Measurements from ENCODE around the gene AKR1E2. TPM values are rescaled to one million over a fixed set of nuclear protein-coding genes. Genes with fewer than 3 reads are reported as not detected.

Gene AKR1E2
- total and polyA plus RNA-seq, 10 of the 15 experiments (the other 5 are each of a cell fraction or from before 2014, with no cell fraction given) = not detected

- CTCF ChIA-PET = no interaction called here
- intact Hi-C loops (cut with micrococcal nuclease; ENCODE audit: unreplicated experiment) = loop anchor here (5.0 to 10.0 kb wide), 3 partner anchors 137 to 777 kb away; partner anchors contain the start of gene AKR1C3
Observed at GRCh38 chr10:4844864-4845263, 18.9 kb downstream of the AKR1E2 start.

More at GRCh38 chr10:4844864-4845263, 18.9 kb downstream of the AKR1E2 start:
- no peak overlapping the region for H3K9ac ChIP-seq (ENCODE audit: control insufficient read depth, insufficient read depth, low read length)
- TF ChIP-seq, protein P1, sequence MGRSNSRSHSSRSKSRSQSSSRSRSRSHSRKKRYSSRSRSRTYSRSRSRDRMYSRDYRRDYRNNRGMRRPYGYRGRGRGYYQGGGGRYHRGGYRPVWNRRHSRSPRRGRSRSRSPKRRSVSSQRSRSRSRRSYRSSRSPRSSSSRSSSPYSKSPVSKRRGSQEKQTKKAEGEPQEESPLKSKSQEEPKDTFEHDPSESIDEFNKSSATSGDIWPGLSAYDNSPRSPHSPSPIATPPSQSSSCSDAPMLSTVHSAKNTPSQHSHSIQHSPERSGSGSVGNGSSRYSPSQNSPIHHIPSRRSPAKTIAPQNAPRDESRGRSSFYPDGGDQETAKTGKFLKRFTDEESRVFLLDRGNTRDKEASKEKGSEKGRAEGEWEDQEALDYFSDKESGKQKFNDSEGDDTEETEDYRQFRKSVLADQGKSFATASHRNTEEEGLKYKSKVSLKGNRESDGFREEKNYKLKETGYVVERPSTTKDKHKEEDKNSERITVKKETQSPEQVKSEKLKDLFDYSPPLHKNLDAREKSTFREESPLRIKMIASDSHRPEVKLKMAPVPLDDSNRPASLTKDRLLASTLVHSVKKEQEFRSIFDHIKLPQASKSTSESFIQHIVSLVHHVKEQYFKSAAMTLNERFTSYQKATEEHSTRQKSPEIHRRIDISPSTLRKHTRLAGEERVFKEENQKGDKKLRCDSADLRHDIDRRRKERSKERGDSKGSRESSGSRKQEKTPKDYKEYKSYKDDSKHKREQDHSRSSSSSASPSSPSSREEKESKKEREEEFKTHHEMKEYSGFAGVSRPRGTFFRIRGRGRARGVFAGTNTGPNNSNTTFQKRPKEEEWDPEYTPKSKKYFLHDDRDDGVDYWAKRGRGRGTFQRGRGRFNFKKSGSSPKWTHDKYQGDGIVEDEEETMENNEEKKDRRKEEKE (IDR thresholded peaks at IDR 0.05) = no peak
- TF ChIP-seq GABPA (IDR thresholded peaks at IDR 0.05; ENCODE audit: low read depth) = no peak
- TF ChIP-seq RUNX3 (IDR thresholded peaks at IDR 0.05; ENCODE audit: low read length) = no peak
- TF ChIP-seq TCF7 (IDR thresholded peaks at IDR 0.05; ENCODE audit: borderline replicate concordance) = no peak
- TF ChIP-seq ZNF217 (IDR thresholded peaks at IDR 0.05) = no peak
- no peak for TF ChIP-seq POLR2AphosphoS5 (IDR thresholded peaks at IDR 0.05; ENCODE audit: low read length)
- no peak for TF ChIP-seq DPF2 (IDR thresholded peaks at IDR 0.05)
- TF ChIP-seq BACH1 (IDR thresholded peaks at IDR 0.05; ENCODE audit: borderline replicate concordance) = no peak
- TF ChIP-seq EZH2 (IDR thresholded peaks at IDR 0.05; ENCODE audit: borderline replicate concordance, control insufficient read depth, low read depth, low read length) = no peak
- TF ChIP-seq HSF1 (IDR thresholded peaks at IDR 0.05; ENCODE audit: low read depth, low read length) = no peak
- TF ChIP-seq SP1 (IDR thresholded peaks at IDR 0.05; ENCODE audit: low read depth, low read length) = no peak
- TF ChIP-seq PAX8 (IDR thresholded peaks at IDR 0.05) = no peak
- TF ChIP-seq IRF3 (IDR thresholded peaks at IDR 0.05) = no peak
- TF ChIP-seq MTA3 (IDR thresholded peaks at IDR 0.05; ENCODE audit: borderline replicate concordance, low read length) = no peak
- TF ChIP-seq EGR1 (IDR thresholded peaks at IDR 0.05; ENCODE audit: borderline replicate concordance in 1 of 2, low read depth in 2 of 2, low read length in 2 of 2) = no peak
- no peak for TF ChIP-seq NFXL1 (IDR thresholded peaks at IDR 0.05; ENCODE audit: borderline replicate concordance)
- no peak for TF ChIP-seq NR2C1 (IDR thresholded peaks at IDR 0.05)
- TF ChIP-seq MYC (IDR thresholded peaks at IDR 0.05; ENCODE audit: insufficient read depth, insufficient read length, insufficient replicate concordance, low read length, severe bottlenecking) = no peak
- H3K79me2 ChIP-seq (ENCODE audit: control insufficient read depth, insufficient read depth, low read length) = no peaks in the 10 kb centered on the region
- H3K36me3 ChIP-seq (ENCODE audit: control insufficient read depth in 2 of 2, insufficient read depth in 2 of 2, low read length in 1 of 2) = no peaks in the 10 kb centered on the region
- no peak for FAIRE-seq
- H3K27ac ChIP-seq (ENCODE audit: control insufficient read depth, insufficient read depth) = no peak overlapping the region
- no peaks in the 10 kb centered on the region for H3K9me3 ChIP-seq (replicated peaks; ENCODE audit: control insufficient read depth, insufficient read depth, low read length)
- SMC1A ChIA-PET (ENCODE audit: uncharacterized antibody, unreplicated experiment) = no interaction called here
- H2AFZ ChIP-seq (ENCODE audit: control insufficient read depth, low read depth, low read length) = no peak overlapping the region
- DNase-seq (ENCODE audit: low read depth, low spot score) = no peak
- in situ Hi-C loops (cut with MboI) = loop anchor here (5.0 to 10.0 kb wide), 3 partner anchors 440 to 780 kb away; no protein-coding TSS in a partner anchor
- H3K27me3 ChIP-seq (replicated peaks in 1 of 2; ENCODE audit: control insufficient read depth in 2 of 2, insufficient read depth in 2 of 2, low read length in 1 of 2) = no peaks in the 10 kb centered on the region; a peak in 1 of 4 replicates
- no peak overlapping the region for H3K4me2 ChIP-seq (ENCODE audit: control insufficient read depth, insufficient read depth)
- POLR2A ChIA-PET = no interaction called here
- no peaks in the 10 kb centered on the region; the same call in 1 of the 2 replicates for H3K4me1 ChIP-seq (ENCODE audit: control insufficient read depth, insufficient read depth, low read length)
- no peaks in the 10 kb centered on the region for H4K20me1 ChIP-seq (ENCODE audit: control insufficient read depth, insufficient read depth)
- 71% methylated on average over 25 of the region's 25 CpGs for WGBS (ENCODE audit: insufficient coverage, insufficient replicate concordance, low lambda C conversion rate, missing lambda C conversion rate)
- RAD21 ChIA-PET (ENCODE audit: unreplicated experiment) = no interaction called here
- no peak overlapping the region for H3K4me3 ChIP-seq
- no TSS peak for BruUV-seq (replicated peaks)
- no peak for ATAC-seq

All from GM12878 (cell line).